Neural cell (in vitro differentiated cells): Measurements from ENCODE around the gene CENPA. TPM values are rescaled to one million over a fixed set of nuclear protein-coding genes. Genes with fewer than 3 reads are reported as not detected.

Experiments
- H2AFZ ChIP-seq: fragments of 200-600, 300-800 bp; sonication (generic), shearing (Covaris generic); 2 replicates; pipeline ENCODE4 v1.6.0; 2014; ENCODE audit warnings: low read depth, mild to moderate bottlenecking, antibody characterized with exemption, low read length, moderate library complexity
- H3F3A ChIP-seq: fragments of 200-600 bp; shearing (Covaris generic); 2 replicates; pipeline ENCODE4 v1.6.1; 2016; ENCODE audit warnings: mild to moderate bottlenecking, moderate library complexity, mixed read lengths, antibody characterized with exemption, low read length; ENCODE audit not compliant: insufficient read depth, poor library complexity, severe bottlenecking
- H3K27ac ChIP-seq: fragments of 200-600, 300-800 bp; sonication (generic), shearing (Covaris generic); 2 replicates; pipeline ENCODE4 v1.5.1; 2014; ENCODE audit warnings: mild to moderate bottlenecking, low read length, moderate library complexity
- H3K27me3 ChIP-seq: fragments of 300-800, 200-600 bp; sonication (generic), shearing (Covaris generic); 2 replicates; pipeline ENCODE4 v1.6.0; 2014; ENCODE audit warnings: mild to moderate bottlenecking, low read depth, low read length, moderate library complexity; ENCODE audit not compliant: insufficient read depth
- H3K36me3 ChIP-seq: fragments of 300-800, 200-600 bp; sonication (generic), shearing (Covaris generic); 2 replicates; pipeline ENCODE4 v1.5.1; 2014; ENCODE audit warnings: mild to moderate bottlenecking, antibody characterized with exemption, low read length, moderate library complexity; ENCODE audit not compliant: insufficient read depth
- H3K4me2 ChIP-seq: fragments of 300-800, 200-600 bp; sonication (generic), shearing (Covaris generic); 2 replicates; pipeline ENCODE4 v1.6.0; 2014; ENCODE audit warnings: mild to moderate bottlenecking, low read length
- H3K4me3 ChIP-seq: fragments of 300-800, 200-600 bp; sonication (generic), shearing (Covaris generic); 2 replicates; pipeline ENCODE4 v1.5.1; 2014; ENCODE audit warnings: mild to moderate bottlenecking, low read length, moderate library complexity
- H3K79me2 ChIP-seq: fragments of 200-600 bp; shearing (Covaris generic); replicated peaks from 2 replicates; pipeline ENCODE4 v1.6.0; 2014; ENCODE audit warnings: mild to moderate bottlenecking, low read length, moderate library complexity; ENCODE audit not compliant: insufficient read depth
- H3K9ac ChIP-seq: fragments of 300-800, 200-600 bp; sonication (generic), shearing (Covaris generic); 2 replicates; pipeline ENCODE4 v1.6.1; 2016; ENCODE audit warnings: mild to moderate bottlenecking, low read length, mixed read lengths
- H3K9me2 ChIP-seq: fragments of 200-600 bp; shearing (Covaris generic); 2 replicates; pipeline ENCODE4 v1.6.1; 2016; ENCODE audit warnings: mild to moderate bottlenecking, low read length, mixed read lengths; ENCODE audit not compliant: insufficient read depth
- H3K9me3 ChIP-seq: fragments of 200-600, 300-800 bp; sonication (generic), shearing (Covaris generic); 2 replicates; pipeline ENCODE4 v1.6.1; 2016; ENCODE audit warnings: mild to moderate bottlenecking, mixed run types, low read length, moderate library complexity, mixed read lengths
- H4K20me1 ChIP-seq: fragments of 200-600 bp; shearing (Covaris generic); 2 replicates; pipeline ENCODE4 v1.6.1; 2016; ENCODE audit warnings: mild to moderate bottlenecking, mixed run types; ENCODE audit not compliant: insufficient read depth
- CTCF ChIP-seq: fragments of 450-650 bp; IDR thresholded peaks from 2 replicates; pipeline ENCODE4 v1.5.1; 2014; ENCODE audit warnings: antibody characterized with exemption, mild to moderate bottlenecking, moderate library complexity; ENCODE audit not compliant: poor library complexity, severe bottlenecking
- EP300 ChIP-seq: fragments of 450-650 bp; conservative IDR thresholded peaks from 2 replicates; pipeline ENCODE4 v1.6.1; 2014; ENCODE audit warnings: antibody characterized with exemption, mild to moderate bottlenecking, moderate library complexity; ENCODE audit not compliant: poor library complexity, severe bottlenecking
- EZH2 ChIP-seq: fragments of 200-600, 300-800 bp; shearing (Covaris generic), sonication (generic); IDR thresholded peaks from 2 replicates; pipeline ENCODE4 v1.6.1; 2014; ENCODE audit warnings: antibody characterized with exemption, low read length, borderline replicate concordance, mild to moderate bottlenecking; ENCODE audit not compliant: insufficient read depth, poor library complexity, severe bottlenecking
- MXI1 ChIP-seq: fragments of 450-650 bp; conservative IDR thresholded peaks from 2 replicates; pipeline ENCODE4 v1.6.1; 2014; ENCODE audit warnings: antibody characterized with exemption, mild to moderate bottlenecking; ENCODE audit not compliant: poor library complexity, severe bottlenecking
- POLR2AphosphoS5 ChIP-seq: IDR thresholded peaks from 2 replicates; pipeline ENCODE4 v1.6.1; 2012
- RAD21 ChIP-seq: fragments of 450-650 bp; conservative IDR thresholded peaks from 2 replicates; pipeline ENCODE4 v1.6.1; 2014; ENCODE audit warnings: antibody characterized with exemption, mild to moderate bottlenecking, moderate library complexity
- REST ChIP-seq: IDR thresholded peaks from 2 replicates; pipeline ENCODE4 v1.6.1; 2012; ENCODE audit warnings: borderline replicate concordance
- SMC3 ChIP-seq: fragments of 450-650 bp; conservative IDR thresholded peaks from 2 replicates; pipeline ENCODE4 v1.6.1; 2014; ENCODE audit warnings: antibody characterized with exemption, mild to moderate bottlenecking, moderate library complexity; ENCODE audit not compliant: poor library complexity
- TAF1 ChIP-seq: IDR thresholded peaks from 2 replicates; pipeline ENCODE4 v1.6.1; 2012; ENCODE audit warnings: low read depth
- polyA plus RNA-seq: library from polyadenylated mRNA; depleted of rRNA; stranded (reverse); fragments of >200 nt; gene quantifications from 2 replicates; pipeline ENCODE4 v1.2.3, GENCODE V29; 2014

CENPA gene
- polyA plus RNA-seq, 1 donor from 2014 or later, result 0.54 TPM

GRCh38 chr2:26818255-26818654 lies 32.4 kb downstream of the CENPA start:
- H3K27me3 ChIP-seq, result no peaks in the 10 kb centered on the region
- H3K79me2 ChIP-seq, result no peaks in the 10 kb centered on the region
- H3F3A ChIP-seq, result no peaks in the 10 kb centered on the region
- H3K4me2 ChIP-seq, result no peak overlapping the region
- no peak overlapping the region for H3K9ac ChIP-seq
- no peak for TF ChIP-seq SMC3
- TF ChIP-seq TAF1, result no peak
- H3K4me3 ChIP-seq, result no peak overlapping the region
- H3K27ac ChIP-seq, result no peak overlapping the region
- no peak overlapping the region for H2AFZ ChIP-seq
- no peaks in the 10 kb centered on the region for H4K20me1 ChIP-seq
- H3K36me3 ChIP-seq, result no peaks in the 10 kb centered on the region
- H3K9me2 ChIP-seq, result no peaks in the 10 kb centered on the region
- H3K9me3 ChIP-seq, result no peaks in the 10 kb centered on the region

- no peaks in the 10 kb centered on the region for H3F3A ChIP-seq
- no peaks in the 10 kb centered on the region for H3K9me3 ChIP-seq
- no peaks in the 10 kb centered on the region for H3K79me2 ChIP-seq
- no peak overlapping the region for H3K4me2 ChIP-seq
- H4K20me1 ChIP-seq, result no peaks in the 10 kb centered on the region
- no peak overlapping the region for H3K27ac ChIP-seq
- H3K4me3 ChIP-seq, result no peak overlapping the region
- no peak overlapping the region for H2AFZ ChIP-seq
- TF ChIP-seq SMC3 (no peak), POLR2AphosphoS5 (no peak), TAF1 (no peak), REST (no peak), MXI1 (no peak), RAD21 (no peak), EP300 (no peak)
- no peaks in the 10 kb centered on the region for H3K27me3 ChIP-seq
- no peaks in the 10 kb centered on the region for H3K36me3 ChIP-seq
- no peak overlapping the region for H3K9ac ChIP-seq
- no peaks in the 10 kb centered on the region for H3K9me2 ChIP-seq
These were observed 33.1 kb downstream of the CENPA start for GRCh38 chr2:26818972-26819371.

GRCh38 chr2:26820932-26821331 lies 35.1 kb downstream of the CENPA start:
- no peak overlapping the region for H3K4me2 ChIP-seq
- no peak for TF ChIP-seq POLR2AphosphoS5
- TF ChIP-seq EZH2, result no peak
- no peak for TF ChIP-seq SMC3
- no peak for TF ChIP-seq TAF1
- TF ChIP-seq REST, result no peak
- no peak for TF ChIP-seq RAD21
- TF ChIP-seq EP300, result no peak
- TF ChIP-seq CTCF, result no peak
- no peaks in the 10 kb centered on the region for H3F3A ChIP-seq
- no peak overlapping the region for H2AFZ ChIP-seq
- no peak overlapping the region for H3K4me3 ChIP-seq
- H3K36me3 ChIP-seq, result no peaks in the 10 kb centered on the region
- no peaks in the 10 kb centered on the region for H3K27me3 ChIP-seq
- no peaks in the 10 kb centered on the region for H3K79me2 ChIP-seq
- no peaks in the 10 kb centered on the region for H3K9me2 ChIP-seq
- no peak overlapping the region for H3K9ac ChIP-seq
- H3K9me3 ChIP-seq, result no peaks in the 10 kb centered on the region
- H3K27ac ChIP-seq, result no peak overlapping the region
- no peaks in the 10 kb centered on the region for H4K20me1 ChIP-seq
